ENCODE results near the gene NPM3.

The NPM3 gene

DNA sequence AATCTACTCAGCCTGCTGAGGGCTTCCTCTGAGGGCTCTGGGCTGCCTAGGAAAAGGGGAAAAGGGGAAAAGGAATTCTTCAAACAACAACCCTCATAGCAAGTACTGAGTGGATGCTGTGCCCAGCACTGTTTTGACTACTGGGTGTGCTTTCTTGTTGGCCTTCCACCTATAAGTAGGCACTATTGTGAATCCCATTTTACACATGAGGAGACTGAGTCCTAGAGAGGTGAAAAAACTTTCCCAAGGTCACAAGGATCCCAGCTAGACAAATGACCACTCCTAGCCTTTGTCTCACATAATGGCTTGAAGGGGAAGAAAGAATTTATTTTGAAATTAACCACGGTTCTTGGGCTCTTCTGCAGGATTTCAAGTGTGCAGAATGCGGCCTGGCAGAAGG, 24.4 kb downstream of the NPM3 start:
- H3K79me2 ChIP-seq (ENCODE audit: low read length), result no peaks in the 10 kb centered on the region
- no peaks in the 10 kb centered on the region for H3K9me2 ChIP-seq (replicated peaks; ENCODE audit: insufficient read depth, low read length)
- no peak for DNase-seq
- no peak overlapping the region for H3K9ac ChIP-seq (ENCODE audit: low read length)
- H3K36me3 ChIP-seq (replicated peaks; ENCODE audit: insufficient read depth, low read length), result no peaks in the 10 kb centered on the region
- H3F3A ChIP-seq (ENCODE audit: insufficient read depth, low read length), result no peaks in the 10 kb centered on the region
- TF ChIP-seq EZH2 (optimal IDR thresholded peaks at IDR 0.05; ENCODE audit: low read depth, low read length) (no peak), EZH2phosphoT487 (IDR thresholded peaks at IDR 0.05; ENCODE audit: low read length) (no peak)
- TF ChIP-seq, protein P1, sequence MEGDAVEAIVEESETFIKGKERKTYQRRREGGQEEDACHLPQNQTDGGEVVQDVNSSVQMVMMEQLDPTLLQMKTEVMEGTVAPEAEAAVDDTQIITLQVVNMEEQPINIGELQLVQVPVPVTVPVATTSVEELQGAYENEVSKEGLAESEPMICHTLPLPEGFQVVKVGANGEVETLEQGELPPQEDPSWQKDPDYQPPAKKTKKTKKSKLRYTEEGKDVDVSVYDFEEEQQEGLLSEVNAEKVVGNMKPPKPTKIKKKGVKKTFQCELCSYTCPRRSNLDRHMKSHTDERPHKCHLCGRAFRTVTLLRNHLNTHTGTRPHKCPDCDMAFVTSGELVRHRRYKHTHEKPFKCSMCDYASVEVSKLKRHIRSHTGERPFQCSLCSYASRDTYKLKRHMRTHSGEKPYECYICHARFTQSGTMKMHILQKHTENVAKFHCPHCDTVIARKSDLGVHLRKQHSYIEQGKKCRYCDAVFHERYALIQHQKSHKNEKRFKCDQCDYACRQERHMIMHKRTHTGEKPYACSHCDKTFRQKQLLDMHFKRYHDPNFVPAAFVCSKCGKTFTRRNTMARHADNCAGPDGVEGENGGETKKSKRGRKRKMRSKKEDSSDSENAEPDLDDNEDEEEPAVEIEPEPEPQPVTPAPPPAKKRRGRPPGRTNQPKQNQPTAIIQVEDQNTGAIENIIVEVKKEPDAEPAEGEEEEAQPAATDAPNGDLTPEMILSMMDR (IDR thresholded peaks at IDR 0.05; ENCODE audit: low read length), result no peak
- H3K4me1 ChIP-seq (ENCODE audit: low read length), result no peaks in the 10 kb centered on the region
- H4K20me1 ChIP-seq (ENCODE audit: insufficient read depth, low read length), result no peaks in the 10 kb centered on the region
- no peak overlapping the region for H2AFZ ChIP-seq (ENCODE audit: low read length)
- no peak overlapping the region for H3K4me2 ChIP-seq (ENCODE audit: low read depth, low read length)
- H3K27me3 ChIP-seq (replicated peaks; ENCODE audit: insufficient read depth, low read length), result no peaks in the 10 kb centered on the region; the same call in 1 of the 2 replicates
- no peak overlapping the region for H3K27ac ChIP-seq (ENCODE audit: low read length)
- no peaks in the 10 kb centered on the region for H3K9me3 ChIP-seq (replicated peaks; ENCODE audit: insufficient read depth, low read length)
- H3K4me3 ChIP-seq (ENCODE audit: low read length), result no peak overlapping the region

DNA sequence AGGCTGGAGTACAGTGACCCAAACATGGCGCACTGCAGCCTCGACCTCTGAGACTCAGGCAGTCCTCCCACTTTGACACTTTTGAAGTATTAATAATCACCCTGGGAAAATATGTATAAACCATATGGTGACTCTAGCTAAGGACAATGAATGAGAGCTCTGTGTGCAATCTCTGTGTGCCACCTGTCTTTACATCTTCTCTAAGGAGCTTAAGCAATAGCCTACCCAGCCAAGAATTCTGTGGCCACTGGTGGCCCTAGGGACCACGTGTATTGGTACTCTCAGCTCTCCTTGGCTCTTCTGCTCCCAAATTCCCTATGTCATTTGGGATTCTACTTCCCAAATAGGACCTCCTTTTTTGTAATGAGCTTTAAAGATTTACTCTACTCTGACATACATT, 31.0 kb downstream of the NPM3 start:
- Histone ChIP-seq H3K79me2 (ENCODE audit: low read length) (no peaks in the 10 kb centered on the region), H3K9me2 (replicated peaks; ENCODE audit: insufficient read depth, low read length) (no peaks in the 10 kb centered on the region), H3K4me3 (ENCODE audit: low read length) (no peak overlapping the region), H2AFZ (ENCODE audit: low read length) (no peak overlapping the region), H3K36me3 (replicated peaks; ENCODE audit: insufficient read depth, low read length) (no peaks in the 10 kb centered on the region), H3K9me3 (replicated peaks; ENCODE audit: insufficient read depth, low read length) (no peaks in the 10 kb centered on the region), H3K27me3 (replicated peaks; ENCODE audit: insufficient read depth, low read length) (no peaks in the 10 kb centered on the region), H3K9ac (ENCODE audit: low read length) (no peak overlapping the region), H4K20me1 (ENCODE audit: insufficient read depth, low read length) (no peaks in the 10 kb centered on the region), H3K4me2 (ENCODE audit: low read depth, low read length) (no peak overlapping the region), H3K27ac (ENCODE audit: low read length) (no peak overlapping the region), H3F3A (ENCODE audit: insufficient read depth, low read length) (no peaks in the 10 kb centered on the region), H3K4me1 (ENCODE audit: low read length) (no peaks in the 10 kb centered on the region)
- DNase-seq, result no peak
- TF ChIP-seq EZH2phosphoT487 (IDR thresholded peaks at IDR 0.05; ENCODE audit: low read length) (no peak), EZH2 (optimal IDR thresholded peaks at IDR 0.05; ENCODE audit: low read depth, low read length) (no peak)
- TF ChIP-seq, protein P1 (IDR thresholded peaks at IDR 0.05; ENCODE audit: low read length), result no peak

DNA sequence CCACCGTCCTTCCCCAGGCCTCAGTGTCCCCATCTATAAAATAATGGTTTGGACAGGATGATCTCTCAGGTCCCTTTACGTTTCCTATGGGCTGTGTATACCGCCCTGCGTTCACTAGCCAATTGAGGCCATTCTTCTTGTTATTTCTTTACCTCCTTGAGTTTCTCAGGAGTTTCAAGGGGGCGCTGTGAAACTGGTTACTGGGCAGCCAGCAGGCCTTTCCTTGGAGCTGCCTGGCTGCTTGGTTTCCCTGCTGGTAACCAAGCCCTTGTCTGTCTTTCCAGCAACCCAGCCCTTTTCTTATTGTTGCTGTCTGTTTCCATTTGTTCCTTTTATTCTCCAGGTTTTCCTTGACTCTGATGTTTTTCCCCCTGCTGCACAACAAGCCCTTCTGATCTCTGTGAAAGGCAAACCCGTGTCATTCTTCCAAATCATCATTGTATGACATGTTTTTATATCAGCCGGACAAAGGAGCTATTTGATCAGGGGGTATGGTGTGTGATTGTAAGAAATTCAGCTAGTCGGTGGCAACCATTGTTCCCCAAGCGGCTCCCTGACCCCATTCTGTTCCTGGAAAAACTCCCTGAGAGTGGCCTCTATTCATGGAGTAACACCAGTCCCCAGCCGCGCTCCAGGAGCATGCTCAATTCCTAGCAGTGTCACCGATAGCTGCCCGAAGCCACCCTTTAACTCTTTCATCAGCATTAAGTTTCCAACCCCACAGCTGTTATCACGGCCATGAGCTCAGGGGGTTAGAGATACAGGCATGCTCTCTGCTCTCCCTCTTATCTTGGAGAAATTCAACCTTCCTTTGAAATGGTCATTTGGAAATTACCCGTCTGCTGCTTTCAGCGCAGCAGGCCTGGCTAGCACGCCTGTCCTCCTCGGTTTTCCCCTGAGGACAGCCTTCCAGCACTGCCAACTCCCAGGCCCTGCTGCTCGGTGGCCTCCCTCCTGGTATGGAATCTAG, 33.9 kb downstream of the NPM3 start:
- Histone ChIP-seq H3K27ac (ENCODE audit: low read length) (no peak overlapping the region), H3K36me3 (replicated peaks; ENCODE audit: insufficient read depth, low read length) (no peaks in the 10 kb centered on the region), H3K27me3 (replicated peaks; ENCODE audit: insufficient read depth, low read length) (no peaks in the 10 kb centered on the region), H4K20me1 (ENCODE audit: insufficient read depth, low read length) (no peaks in the 10 kb centered on the region), H3K9me3 (replicated peaks; ENCODE audit: insufficient read depth, low read length) (no peaks in the 10 kb centered on the region), H3K9ac (ENCODE audit: low read length) (no peak overlapping the region), H3K4me3 (ENCODE audit: low read length) (no peak overlapping the region), H3K4me2 (ENCODE audit: low read depth, low read length) (no peak overlapping the region), H3F3A (ENCODE audit: insufficient read depth, low read length) (no peaks in the 10 kb centered on the region), H3K79me2 (ENCODE audit: low read length) (no peaks in the 10 kb centered on the region), H3K4me1 (ENCODE audit: low read length) (no peaks in the 10 kb centered on the region), H2AFZ (ENCODE audit: low read length) (no peak overlapping the region), H3K9me2 (replicated peaks; ENCODE audit: insufficient read depth, low read length) (no peaks in the 10 kb centered on the region)
- DNase-seq, result no peak
- TF ChIP-seq, protein P1 (IDR thresholded peaks at IDR 0.05; ENCODE audit: low read length), result no peak
